Adipocyte (in vitro differentiated cells): Measurements from ENCODE around the gene HDLBP.

ENCODE experiments used
- DNase-seq: peaks from one replicate; pipeline ENCODE4 v3.0.0-alpha.2; 2015; ENCODE audit warnings: low read depth
- H3K27me3 ChIP-seq: replicated peaks from 2 replicates; pipeline ENCODE4 v1.7.0; 2013; ENCODE audit warnings: mild to moderate bottlenecking, low read length, moderate library complexity; ENCODE audit not compliant: control insufficient read depth, insufficient read depth
- H3K36me3 ChIP-seq: 2 replicates; pipeline ENCODE4 v1.7.0; 2013; ENCODE audit warnings: low read length, mild to moderate bottlenecking, moderate library complexity; ENCODE audit not compliant: control insufficient read depth, insufficient read depth, severe bottlenecking
- H3K4me1 ChIP-seq: 2 replicates; pipeline ENCODE4 v1.7.0; 2013; ENCODE audit warnings: mild to moderate bottlenecking, low read length, moderate library complexity; ENCODE audit not compliant: control insufficient read depth, insufficient read depth
- H3K4me3 ChIP-seq: 2 replicates; pipeline ENCODE4 v1.7.0; 2013; ENCODE audit warnings: mild to moderate bottlenecking, low read length, moderate library complexity
- H3K9ac ChIP-seq: 2 replicates; pipeline ENCODE4 v1.7.0; 2013; ENCODE audit warnings: mild to moderate bottlenecking, low read length, moderate library complexity
- H3K9me3 ChIP-seq: 2 replicates; pipeline ENCODE4 v1.7.0; 2013; ENCODE audit warnings: mild to moderate bottlenecking, low read length, moderate library complexity; ENCODE audit not compliant: control insufficient read depth

HDLBP gene

DNA sequence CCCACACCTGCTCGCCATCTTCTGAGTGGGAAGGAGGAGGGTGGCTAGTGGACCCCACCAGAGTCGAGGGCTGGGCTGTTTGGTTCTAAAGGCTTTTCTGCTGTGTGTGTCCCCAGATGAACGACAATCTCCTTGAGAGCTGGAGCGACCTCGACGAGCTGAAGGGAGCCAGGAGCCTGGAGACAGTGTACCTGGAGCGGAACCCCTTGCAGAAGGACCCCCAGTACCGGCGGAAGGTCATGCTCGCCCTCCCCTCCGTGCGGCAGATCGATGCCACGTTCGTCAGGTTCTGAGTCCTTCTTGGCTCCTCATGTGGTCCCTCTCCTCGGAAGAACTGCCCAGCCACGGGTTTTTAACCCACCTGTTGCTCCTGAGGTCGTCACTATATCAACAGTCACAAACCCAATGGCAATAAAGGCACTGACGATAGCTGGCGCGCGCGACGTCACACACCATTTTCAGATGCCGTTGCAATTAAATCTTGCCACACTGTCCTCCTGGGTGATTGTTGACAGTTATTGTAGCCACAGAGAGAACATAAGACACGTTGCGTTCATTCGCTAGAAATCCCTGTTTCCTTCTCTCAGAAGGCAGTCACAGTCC is 132.8 kb downstream of the HDLBP start:
- H3K36me3 ChIP-seq = peaks cover 26% of the 10 kb centered on the region
- H3K4me1 ChIP-seq = peaks cover 4% of the 10 kb centered on the region
- no peak overlapping the region for H3K9ac ChIP-seq
- H3K4me3 ChIP-seq = no peak overlapping the region
- H3K27me3 ChIP-seq = peaks cover 7% of the 10 kb centered on the region
- no peaks in the 10 kb centered on the region for H3K9me3 ChIP-seq
- no peak for DNase-seq

DNA sequence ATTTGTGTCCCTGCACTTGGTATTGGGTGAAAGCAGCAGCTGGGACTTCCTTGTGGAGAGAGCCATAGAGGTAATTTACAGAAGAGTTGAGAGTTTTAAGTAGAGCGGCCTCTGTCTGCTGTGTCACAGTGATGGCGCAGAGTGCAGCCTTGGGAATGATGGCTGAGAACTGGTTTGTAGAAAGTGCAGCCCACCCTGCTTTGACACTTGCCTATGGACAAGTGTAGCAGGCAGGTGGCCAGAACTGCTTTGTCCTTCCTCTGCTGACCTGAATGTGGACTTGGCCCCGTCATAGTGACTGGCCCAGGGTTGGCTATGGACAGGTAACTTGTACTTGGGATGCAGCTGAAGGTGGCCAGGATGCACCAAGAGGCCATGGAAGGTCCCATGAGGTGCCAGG is 133.3 kb downstream of the HDLBP start:
- Histone ChIP-seq H3K9ac (no peak overlapping the region), H3K4me1 (peaks cover 4% of the 10 kb centered on the region), H3K27me3 (peaks cover 5% of the 10 kb centered on the region), H3K36me3 (peaks cover 29% of the 10 kb centered on the region), H3K4me3 (no peak overlapping the region), H3K9me3 (no peaks in the 10 kb centered on the region)
- DNase-seq = no peak

DNA sequence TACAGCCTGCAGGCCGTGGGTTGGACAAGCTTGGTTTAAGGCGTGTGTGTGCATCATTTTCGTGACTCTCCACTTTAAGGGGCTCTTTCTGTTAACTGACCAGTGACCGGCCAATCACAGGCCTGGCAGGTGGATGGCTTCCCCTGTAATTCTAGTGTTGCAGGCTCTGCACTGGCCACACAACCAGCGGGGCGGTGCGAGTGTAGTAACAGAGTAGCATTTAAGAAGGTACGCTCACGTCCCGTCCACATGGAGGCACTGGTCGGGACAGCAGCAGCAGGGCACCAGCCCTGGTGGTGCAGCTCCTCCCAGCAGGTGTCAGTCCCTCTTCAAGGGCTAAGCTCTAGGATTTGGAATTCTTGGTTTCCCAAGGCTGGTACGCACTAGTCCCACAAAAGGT is 135.0 kb downstream of the HDLBP start:
- H3K27me3 ChIP-seq = no peaks in the 10 kb centered on the region
- no peak overlapping the region for H3K4me3 ChIP-seq
- H3K9ac ChIP-seq = no peak overlapping the region
- peaks cover 4% of the 10 kb centered on the region for H3K4me1 ChIP-seq
- DNase-seq = no peak
- H3K36me3 ChIP-seq = peaks cover 34% of the 10 kb centered on the region
- H3K9me3 ChIP-seq = no peaks in the 10 kb centered on the region

DNA sequence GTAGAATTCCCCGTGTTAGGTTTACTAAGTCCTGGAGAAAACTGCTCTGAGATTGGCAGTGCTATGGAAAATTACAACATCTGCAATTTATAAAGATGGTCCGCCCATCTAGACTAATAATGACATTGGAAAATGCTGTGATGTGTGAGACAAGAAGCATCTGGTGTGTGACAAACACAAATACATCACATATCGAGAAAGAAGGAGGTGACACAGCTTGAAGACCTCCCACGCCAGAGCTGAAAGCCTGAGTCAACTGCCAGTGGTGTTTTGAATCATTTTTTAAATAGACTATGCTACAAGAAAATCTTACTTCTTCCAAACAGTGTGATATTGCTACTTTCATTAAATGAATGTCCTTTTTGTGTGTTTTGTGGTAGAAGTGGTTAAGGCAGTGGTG is 135.6 kb downstream of the HDLBP start:
- H3K27me3 ChIP-seq = no peaks in the 10 kb centered on the region
- H3K36me3 ChIP-seq = peaks cover 38% of the 10 kb centered on the region

DNA sequence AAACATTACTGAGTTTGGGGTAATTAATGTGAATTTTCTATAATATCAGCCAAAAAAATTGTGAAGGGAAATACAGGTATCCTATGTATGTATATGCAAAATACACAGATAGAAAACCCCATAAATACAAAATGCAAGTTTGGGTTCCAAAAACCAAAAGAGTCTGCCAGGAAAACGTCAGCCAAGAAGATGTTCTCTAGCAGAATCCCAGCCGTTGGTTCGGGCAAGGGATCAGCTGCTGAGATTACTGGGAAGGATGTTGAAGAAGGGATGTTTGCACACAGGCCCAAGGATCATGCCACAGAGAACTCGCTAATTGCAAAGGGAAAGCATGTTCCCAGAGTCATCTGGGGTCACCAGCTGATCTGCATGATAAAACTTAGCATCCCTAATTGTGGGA is 136.5 kb downstream of the HDLBP start:
- Histone ChIP-seq H3K9ac (no peak overlapping the region), H3K36me3 (peaks cover 43% of the 10 kb centered on the region), H3K9me3 (no peaks in the 10 kb centered on the region), H3K4me1 (no peaks in the 10 kb centered on the region), H3K27me3 (no peaks in the 10 kb centered on the region), H3K4me3 (no peak overlapping the region)
- DNase-seq = no peak

More for the DNA sequence above, 135.6 kb downstream of the HDLBP start:
- Histone ChIP-seq H3K4me1 (peaks cover 2% of the 10 kb centered on the region), H3K9ac (no peak overlapping the region), H3K9me3 (no peaks in the 10 kb centered on the region), H3K4me3 (no peak overlapping the region)
- no peak for DNase-seq

DNA sequence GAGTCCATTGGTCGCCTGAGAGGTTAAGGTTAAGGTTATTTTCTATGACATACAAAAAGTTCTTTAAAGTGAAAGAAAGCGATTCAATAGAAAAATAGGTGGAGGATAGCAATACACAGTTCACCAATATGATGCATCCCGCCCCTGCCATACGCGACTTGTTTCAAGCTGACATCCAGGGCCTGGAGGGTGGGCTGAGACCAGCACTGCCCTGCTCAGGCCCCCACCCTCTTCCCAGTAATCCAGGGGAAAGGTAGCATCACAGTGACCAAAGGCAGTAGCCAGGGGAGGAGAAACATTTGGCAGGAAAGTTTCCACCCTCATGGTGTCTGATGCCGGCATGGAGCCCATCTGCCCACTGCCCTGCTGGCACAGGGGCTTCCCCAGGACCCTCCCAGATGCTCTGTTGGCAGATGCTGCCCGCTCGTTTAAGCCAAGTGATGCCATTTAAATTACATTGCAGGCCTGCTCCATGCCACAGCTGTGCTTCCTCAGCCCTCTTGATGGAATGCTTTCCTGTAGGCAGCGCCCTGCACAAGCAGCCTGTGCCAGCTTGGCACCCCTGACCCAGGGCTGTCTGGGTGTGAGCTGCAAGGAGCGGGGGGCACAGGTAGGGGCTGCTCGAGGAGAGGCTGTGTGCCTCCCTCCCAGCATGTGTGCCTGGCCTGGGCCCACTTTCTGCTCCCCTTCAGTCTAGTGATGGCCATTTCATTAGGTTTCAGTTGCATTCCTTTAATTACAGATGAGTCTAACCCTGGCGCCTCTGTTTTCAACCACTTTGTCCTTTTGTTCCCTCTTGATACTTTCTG is 137.7 kb downstream of the HDLBP start:
- no peaks in the 10 kb centered on the region for H3K27me3 ChIP-seq
- no peak overlapping the region for H3K4me3 ChIP-seq
- no peak for DNase-seq
- peaks cover 35% of the 10 kb centered on the region for H3K36me3 ChIP-seq
- no peaks in the 10 kb centered on the region for H3K4me1 ChIP-seq
- H3K9ac ChIP-seq = no peak overlapping the region
- no peaks in the 10 kb centered on the region for H3K9me3 ChIP-seq
